ENCODE measurements around the gene LRRTM4.

Gene LRRTM4

DNA sequence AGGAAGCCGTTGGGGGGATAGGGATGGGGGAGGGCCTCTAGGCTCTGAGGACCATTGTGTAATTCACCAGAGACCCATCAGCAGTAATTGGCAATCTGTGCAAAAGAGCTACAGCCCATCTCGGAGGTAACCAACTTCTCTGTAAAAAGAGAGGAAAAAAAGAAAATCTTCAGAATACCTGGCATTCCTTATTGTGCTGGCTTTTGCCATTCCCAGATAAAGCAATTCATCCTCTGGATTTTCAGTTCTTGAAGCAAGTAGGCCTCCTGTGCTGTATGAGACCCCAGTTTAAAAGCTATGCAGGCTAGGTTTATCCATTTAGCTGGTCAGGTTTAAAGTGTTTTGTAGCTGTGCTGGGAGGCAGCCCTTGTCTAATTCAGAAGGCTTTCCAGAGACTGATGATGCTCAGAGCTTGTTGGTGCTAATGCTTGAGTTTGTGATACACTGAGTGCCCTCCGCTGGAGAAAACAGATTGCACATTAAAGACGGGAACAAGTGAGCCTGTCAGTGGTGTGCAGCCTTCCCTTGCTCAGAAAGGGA, at the start of gene LRRTM4:
Gene LRRTM4, minus strand, starts transcription at position 446 of the 540 bp plus-strand sequence.
- no peak for DNase-seq (ENCODE audit: low read depth in 2 of 2)

DNA sequence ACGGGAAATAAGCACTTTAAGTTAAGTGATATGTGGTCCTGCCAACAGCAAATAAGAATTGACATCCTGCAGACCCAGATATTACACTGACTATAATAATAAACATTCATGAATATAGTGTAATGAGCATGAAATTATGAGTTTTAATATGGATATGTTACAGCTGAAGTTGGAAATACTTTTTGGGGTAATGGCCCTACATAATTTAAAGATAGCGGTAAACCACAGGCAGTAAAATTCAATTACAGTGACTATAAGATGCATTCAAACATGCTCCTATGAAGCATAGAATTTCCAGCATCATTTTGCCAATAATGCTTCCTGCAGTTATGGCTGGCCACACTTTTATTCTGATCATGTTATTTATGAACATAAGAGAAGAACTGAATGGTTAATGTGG, 49.4 kb upstream of the LRRTM4 start:
- no peak for DNase-seq (ENCODE audit: low read depth in 2 of 2)

DNA sequence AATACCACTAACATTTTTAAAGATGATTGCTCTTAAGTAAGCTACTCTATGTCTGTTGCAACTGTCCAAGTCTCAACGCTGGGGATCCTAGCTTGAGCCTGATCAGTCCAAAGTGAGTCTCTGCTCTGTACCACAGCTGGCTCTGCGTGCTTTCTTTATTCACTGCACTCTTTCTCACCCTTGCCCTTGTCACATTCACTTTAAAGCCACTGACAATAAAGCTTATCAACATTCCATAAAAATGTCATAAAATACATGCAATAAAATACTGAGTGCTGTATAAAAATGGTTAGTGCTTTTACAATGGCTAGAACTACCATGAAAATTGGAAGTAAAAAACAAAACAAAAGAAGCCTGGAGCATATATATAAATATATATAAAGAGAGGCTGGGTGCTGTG, 45.5 kb upstream of the LRRTM4 start:
- no peak for DNase-seq (ENCODE audit: low read depth in 2 of 2)

DNA sequence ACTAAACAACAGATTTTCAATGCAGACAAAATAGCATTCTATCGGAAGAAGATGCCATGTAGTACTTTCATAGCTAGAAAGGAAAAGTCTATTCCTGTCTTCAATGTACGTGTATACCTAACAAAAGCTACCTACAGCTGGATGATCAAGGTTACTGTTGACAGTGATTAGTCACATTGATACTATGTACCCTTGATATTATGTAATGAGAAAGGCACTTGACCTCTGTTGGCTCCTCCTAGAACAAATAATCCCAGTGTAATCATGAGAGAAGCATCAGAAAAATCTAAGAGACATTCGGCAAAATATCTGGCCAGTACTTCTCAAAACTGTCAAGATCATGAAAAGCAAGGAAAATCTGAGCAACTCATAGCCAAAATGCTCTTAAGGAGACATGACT, 44.4 kb upstream of the LRRTM4 start:
- DNase-seq (ENCODE audit: low read depth in 2 of 2): no peak

DNA sequence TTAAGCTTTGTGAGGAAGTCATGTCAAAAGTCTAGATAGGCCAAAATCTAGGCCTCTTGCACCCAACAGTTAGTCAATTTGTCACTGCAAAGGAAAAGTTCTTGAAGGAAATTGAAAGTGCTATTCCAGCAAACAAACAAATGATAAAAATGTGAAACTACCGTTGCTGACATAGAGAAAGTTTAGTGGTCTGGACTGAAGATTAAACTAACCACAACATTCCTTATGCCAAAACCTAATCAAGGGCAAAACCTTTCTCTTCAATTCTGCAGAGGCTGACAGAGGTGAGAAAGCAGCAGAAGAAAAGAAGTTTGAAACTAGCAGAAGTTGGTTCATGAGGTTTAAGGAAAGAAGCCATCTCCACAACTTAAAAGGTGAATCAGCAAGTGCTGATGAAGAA, 44.0 kb upstream of the LRRTM4 start:
- DNase-seq (ENCODE audit: low read depth in 2 of 2): no peak

DNA sequence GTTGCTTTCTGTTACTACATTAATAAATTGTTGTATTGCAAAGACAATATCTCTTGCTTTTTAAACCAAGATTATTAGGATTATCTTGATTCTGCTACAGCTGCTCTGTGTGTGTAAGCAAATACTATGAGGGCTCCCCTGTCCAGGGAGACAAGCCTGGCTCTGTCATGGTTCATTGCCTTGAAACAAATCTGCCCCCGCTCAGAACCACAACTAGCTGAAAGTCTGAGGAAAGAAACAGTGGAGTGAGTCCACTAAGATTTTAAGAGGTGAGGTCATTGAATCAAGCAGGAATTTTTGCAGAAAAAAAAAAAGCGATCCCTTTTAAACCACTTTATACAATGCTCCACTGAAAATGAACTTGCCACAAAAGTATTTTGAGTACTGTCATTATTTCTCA, 30.8 kb upstream of the LRRTM4 start:
- DNase-seq (ENCODE audit: low read depth in 2 of 2): no peak

DNA sequence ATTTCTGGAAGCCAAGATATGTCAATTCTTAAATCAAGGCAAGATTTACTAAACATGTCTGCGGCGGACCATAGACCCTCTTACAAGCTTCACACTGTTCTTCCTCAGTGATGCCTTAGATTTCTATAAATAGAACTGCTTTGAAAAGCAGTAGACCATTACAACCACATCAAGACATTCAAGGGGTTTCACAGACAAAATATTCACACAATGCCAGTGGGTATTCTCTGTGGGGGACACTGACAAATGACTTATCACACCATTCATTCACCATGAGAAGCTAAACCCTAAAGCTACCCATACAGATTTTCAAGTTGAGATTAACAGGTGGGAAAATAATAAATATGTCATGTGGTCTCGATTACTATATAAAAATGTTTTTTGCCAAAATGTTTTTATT, 15.9 kb upstream of the LRRTM4 start:
- no peak for DNase-seq (ENCODE audit: low read depth in 2 of 2)

DNA sequence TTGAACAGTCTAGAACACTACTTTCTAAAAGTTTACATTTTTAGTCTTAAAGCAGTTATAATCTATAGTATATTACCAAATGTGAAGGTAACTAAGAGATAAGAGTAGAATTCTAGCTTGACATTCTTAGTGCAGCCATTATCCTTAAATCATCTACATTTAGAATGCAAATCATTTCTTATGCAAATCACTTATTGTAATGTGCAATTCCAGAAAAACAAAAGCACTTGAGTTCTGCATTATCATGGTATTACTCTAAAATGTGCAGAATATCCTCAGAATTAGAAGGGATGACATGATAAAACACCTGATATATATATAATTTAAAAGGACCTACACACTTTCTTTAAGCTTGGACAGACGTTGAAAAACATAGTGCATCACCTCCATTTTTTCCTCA, 712 bp upstream of the LRRTM4 start:
- DNase-seq (ENCODE audit: low read depth in 2 of 2): no peak

DNA sequence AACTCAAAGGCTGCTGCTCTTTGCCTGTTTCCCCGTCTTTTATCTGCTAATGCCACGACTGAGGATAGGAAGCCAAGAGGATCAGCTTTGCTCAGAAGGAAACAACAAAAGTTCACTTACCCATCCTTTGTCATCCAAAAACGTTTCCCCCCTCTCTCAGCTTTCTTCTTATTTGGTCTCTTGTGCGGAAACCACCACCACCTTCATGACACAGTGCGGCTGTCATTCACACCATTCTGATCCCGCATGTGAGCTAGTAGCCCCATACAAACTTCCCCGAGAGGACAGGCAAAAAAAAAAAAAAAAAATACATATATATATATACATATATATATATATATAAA, 656 bp downstream of the LRRTM4 start:
- no peak for DNase-seq (ENCODE audit: low read depth in 2 of 2)

DNA sequence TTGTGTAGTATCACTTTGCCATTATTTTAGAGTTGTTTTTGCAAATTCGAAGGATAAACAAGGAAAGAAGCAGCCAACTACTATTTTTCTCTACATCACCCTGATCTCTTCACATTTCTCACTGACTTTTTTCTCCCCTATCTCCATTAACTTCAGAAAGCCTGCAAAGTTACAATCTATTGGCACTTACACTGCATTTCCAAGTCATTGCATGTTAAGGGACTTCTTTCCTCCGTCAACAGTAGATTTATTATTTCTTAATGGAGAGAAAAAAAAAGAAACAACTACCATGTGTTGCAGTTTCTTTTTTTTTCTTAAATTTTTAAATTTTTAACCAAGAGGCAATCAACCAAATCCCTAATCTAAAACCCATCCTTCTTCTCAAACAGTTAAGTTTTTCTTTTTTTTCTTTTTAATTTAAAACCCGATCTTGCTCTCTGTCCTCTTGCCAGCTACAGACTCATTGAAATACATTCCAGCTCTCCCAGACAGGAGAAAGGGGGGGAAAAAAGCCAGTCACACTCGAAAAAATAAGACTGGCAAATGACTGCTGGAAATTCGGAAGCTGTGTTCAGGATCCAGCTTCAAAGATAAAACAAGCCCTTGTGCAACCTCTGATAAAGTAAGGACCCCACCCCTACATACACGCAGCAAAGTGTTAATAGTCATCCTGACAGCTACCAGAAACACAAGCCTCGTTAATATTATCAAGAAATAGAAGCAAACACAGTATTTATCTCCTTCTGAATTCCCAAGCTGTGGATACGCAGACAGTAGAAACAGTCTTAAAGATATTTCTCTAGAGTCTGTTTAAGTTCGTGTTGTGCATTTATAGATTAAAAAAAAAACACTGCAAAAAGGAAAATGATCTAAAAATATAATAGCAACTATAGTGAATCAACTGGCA, 1.3 kb downstream of the LRRTM4 start:
- no peak for DNase-seq (ENCODE audit: low read depth in 2 of 2)

DNA sequence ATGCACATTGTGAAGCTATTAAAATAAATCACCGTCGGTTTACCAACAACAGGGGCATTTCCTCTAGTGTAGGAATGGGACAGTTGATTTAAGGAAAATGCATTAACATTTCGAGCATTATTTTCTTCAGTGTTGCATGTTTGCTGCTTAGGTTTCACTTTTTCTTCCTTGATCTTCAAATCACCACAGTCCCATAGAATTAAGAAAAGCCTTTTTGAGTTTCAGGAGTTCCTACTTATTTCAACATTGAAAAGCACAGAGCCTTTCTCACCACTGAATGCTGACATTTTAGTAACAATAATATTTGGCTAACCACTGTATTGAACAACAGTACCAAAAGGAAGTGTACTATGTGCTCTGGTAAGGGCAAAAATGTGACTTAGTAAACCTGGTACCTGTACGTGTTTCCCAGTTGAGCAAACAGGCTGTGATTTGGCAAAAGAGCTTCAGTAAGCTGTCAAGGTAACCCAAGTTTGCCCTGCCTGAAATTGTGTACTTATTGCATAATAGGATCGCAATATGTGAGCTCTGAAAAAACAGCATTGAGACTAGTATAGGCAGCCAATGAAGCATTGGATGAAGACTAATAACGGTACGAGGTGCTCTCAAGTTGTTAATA, 2.2 kb downstream of the LRRTM4 start:
- DNase-seq (ENCODE audit: low read depth in 2 of 2): no peak

DNA sequence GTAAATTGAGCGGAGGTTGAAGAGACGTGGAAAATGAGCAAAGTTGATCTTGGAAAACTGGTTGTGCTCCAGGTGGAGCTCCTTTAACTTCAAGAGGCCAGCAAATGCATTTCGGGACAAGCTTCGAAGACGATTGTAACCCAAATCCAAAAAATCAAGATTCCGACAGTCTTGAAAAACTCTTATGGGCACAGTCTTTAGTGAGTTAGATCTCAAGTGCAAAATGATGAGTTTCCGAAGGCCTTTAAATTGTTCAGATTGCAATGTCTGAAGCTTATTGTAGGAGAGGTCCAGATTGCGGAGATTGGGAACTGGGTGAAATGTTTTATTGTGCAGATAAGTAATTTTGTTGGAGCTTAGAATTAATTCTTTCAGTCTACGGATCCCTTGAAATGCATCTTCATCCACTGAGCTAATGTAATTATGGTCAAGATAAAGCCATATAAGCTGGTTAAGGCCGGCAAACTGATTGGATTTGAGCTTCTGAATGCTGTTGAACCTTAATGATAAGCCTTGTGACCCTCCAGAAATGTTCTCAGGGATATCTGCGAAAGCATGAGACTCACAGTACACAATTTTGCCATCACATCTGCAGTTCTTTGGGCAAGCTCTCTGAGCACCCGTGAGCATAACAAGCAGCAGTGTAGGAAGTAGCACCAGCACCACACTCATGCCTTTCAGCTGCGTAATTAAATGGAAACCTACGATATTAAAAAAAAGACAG, 2.9 kb downstream of the LRRTM4 start:
- DNase-seq (ENCODE audit: low read depth in 2 of 2): no peak

DNA sequence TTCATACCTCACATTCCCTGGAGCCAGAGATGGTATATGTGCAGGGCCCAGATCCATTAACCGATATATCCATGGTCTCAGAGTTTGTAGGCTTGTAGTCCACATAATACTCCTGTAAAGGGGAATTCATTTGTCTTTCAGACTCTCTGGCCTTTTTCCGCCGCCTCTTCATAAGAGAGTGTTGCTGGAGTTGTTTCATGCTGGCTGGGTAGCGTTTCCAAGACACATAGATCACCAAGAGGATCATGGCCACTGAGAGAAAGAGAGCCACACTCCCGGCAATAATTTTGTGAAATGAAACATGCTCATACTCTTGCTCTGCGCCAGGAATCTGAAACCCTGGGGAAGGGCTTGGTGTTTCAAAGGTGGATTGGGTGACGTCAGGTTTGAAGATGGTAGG, 3.9 kb downstream of the LRRTM4 start:
- no peak for DNase-seq (ENCODE audit: low read depth in 2 of 2)

DNA sequence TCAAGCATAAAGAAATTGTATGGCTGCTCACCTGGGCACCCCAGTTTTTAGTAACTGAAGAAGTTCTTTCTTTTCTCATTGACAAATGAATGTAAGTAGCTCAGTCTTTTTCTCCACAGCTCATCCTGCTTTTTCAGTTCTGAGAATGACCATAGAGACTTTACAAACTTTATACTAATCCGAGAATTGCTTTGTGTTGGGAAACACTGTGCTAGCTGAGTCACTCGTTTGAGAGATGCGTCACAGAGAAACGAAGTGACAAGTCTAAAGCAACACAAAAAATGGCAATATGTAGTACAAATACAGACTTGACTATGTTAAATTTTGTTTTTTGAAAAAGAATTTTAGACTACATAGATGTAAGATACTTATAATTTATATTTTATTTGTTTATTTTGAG, 9.0 kb downstream of the LRRTM4 start:
- DNase-seq (ENCODE audit: low read depth in 2 of 2): no peak

DNA sequence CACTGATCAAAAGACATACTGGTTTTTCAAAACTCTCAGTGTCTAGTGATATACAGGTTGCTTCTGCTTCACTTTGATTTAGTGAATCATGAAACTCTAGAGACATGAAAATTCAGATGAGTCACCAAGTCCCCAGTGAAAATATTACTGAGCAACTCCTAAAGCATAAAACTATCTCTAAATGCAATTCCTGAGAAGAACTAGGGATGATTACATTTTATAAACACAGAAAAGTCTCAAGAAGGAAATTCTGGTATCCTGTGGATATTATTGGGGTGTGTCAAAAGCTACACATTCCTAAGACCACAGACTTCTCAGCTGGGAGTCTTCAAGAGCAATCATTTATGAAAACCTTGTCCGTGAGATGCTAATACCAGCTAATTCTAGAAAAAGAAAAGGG, 9.7 kb downstream of the LRRTM4 start:
- no peak for DNase-seq (ENCODE audit: low read depth in 2 of 2)

DNA sequence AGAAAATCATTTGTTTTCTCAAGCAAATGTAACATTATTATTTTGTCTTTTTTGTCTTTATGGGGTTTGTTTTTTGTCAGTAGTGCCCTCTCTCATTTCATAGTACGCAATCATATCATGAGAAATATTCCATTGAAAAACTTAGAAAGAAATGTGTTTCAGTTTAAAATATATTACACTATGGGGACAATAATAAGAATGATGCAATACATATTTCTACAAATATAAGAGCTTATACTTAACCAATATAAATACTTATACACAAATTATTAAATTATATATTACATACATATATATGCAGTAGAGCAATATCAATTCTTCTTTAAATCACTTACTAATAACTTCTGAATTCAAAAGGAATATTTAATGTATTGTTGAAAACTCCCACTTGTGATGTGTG, 13.7 kb downstream of the LRRTM4 start:
- no peak for DNase-seq (ENCODE audit: low read depth in 2 of 2)

DNA sequence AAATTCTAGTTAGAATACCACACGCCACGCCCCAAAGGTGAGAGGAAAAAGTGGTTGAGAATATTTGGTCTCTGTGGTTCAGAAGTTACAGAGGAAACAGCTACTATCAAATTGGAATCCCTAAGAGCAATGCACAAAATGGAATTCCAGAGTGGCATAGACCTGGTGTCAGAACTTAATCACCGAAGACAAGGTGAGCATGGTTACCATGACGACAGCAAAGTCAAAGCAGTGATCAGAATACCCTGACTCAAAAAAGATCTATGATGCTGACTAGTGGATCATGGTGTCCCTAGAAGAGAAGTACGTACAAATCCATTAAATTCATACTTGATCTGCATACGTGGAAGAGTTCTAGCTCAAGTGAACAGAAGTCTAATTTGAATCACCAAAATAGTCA, 14.5 kb downstream of the LRRTM4 start:
- no peak for DNase-seq (ENCODE audit: low read depth in 2 of 2)

DNA sequence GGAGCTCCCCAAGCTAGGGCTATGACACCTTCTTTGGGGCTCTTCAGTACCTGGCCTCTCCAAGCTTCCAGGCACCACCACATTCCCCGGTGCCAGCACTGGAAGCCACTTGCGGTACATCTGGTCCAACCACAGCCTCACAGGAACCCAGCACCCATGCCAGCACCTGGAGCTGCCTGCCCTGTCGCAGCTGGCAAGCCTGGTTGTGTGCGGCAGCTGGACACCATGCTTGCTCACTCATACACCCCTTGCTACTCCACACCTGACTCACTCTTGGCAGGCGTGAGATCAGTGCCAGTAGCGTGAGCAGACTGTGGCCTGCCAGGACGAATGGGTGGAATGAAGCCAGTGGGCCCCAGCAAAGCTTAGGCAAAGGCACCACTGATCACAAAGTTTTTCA, 34.0 kb downstream of the LRRTM4 start:
- no peak for DNase-seq (ENCODE audit: low read depth in 2 of 2)

DNA sequence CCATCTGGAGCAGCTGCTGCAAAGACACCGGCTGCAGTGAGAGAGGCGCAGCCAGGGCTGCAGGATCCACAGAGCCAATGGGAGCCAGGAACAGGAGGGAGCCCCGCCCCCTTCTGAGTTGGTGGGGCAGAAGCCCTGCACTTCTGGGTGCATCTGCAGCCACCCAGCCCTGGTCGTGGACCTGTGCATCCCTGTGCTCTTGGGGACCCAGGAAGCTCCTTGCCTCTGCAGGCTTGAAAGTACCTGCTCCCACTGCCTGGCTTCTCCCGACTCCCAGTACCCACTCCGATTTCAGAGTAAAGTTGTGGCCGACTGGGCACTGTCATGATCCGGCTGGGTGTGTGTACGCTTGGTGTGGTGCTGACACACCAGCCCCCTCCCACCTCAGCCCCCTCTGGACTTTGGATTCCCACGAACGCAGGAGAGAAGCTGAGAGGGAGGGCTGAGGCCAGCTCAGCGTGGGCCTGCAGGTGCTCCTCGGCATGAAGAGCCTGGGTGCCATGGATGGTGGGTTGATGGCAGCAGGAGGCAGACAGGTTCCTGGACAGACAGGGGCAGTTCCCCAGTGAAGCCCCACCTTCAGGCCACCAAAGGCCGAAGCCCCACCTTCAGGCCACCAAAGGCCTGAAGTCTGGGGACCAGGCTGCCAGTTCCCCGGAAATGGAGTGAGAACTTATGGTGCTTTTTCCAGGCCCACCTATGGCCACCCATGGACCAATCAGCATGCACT, 34.9 kb downstream of the LRRTM4 start:
- no peak for DNase-seq (ENCODE audit: low read depth in 2 of 2)

DNA sequence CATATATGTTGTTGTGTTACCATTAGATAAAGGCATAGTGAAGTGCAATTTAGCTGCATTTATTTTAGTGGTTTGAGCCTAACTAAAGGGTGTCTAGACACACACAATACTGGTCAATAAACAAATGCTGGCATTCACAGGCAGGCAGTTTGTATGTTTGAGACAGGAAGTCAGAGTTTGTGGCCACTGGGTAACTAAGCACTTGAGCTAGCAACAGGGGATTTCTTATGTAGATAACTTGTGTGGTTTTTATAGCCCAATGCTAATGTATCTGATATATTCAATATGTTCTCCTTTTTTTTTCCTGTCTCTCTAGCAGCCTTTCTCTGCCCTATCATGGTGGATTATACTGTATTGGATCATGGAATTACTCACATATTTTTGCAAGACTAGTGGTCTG, 38.1 kb downstream of the LRRTM4 start:
- no peak for DNase-seq (ENCODE audit: low read depth in 2 of 2)

DNA sequence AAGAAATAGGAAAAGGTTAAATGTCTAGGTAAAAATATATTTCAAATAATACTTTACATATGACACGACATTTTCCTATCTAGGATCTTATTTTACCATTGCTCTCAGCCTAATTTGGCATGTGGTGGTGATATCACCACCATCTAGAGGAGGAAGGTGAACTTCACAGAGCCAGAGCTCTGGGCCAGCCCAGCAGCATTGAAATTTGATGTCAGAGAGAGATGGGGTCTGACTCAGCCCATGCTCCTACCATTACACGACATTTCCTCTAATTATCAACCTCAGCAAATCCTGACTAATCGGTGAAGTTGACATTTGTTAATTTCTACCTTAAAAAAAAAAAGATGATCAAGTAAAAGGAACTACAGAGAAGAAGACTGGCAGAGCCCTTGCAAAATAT, 42.3 kb downstream of the LRRTM4 start:
- DNase-seq (ENCODE audit: low read depth in 2 of 2): no peak

DNA sequence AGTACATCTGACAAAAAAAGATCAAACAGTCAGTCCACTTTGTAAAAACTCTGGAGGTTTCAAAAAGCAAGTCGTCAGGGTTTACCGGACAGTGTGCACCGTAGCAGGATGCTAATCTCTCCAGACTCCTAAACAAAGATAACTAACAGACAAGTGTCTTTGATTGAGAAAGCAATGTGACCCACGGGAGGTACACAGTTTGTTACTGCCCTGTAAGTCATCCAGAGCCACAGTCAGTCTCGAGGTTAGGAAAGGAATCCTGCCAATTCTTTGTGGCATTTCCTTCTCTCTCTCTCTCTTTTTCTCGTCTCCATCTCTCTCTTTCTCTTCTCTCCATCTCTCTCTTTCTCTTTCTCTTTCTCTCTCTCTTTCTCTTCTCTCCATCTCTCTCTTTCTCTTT, 42.8 kb downstream of the LRRTM4 start:
- DNase-seq (ENCODE audit: low read depth in 2 of 2): no peak

Data from stimulated activated CD4-positive, alpha-beta T cell treated with anti-CD3 and anti-CD28 coated beads, Interleukin-1b, Interleukin-23, amount 100 ng/mL, for 1 hour (primary cell).